GM18873 (cell line): ENCODE data around the gene PTPRN2.

Experiments used
- ATAC-seq: cut with Tn5 transposase; IDR thresholded peaks from one replicate; pipeline ENCODE4 v1.9.1; 2021; ENCODE audit warnings: mild to moderate bottlenecking, moderate library complexity, moderate number of reproducible peaks; ENCODE audit not compliant: unreplicated experiment, low FRiP score

The PTPRN2 gene

DNA sequence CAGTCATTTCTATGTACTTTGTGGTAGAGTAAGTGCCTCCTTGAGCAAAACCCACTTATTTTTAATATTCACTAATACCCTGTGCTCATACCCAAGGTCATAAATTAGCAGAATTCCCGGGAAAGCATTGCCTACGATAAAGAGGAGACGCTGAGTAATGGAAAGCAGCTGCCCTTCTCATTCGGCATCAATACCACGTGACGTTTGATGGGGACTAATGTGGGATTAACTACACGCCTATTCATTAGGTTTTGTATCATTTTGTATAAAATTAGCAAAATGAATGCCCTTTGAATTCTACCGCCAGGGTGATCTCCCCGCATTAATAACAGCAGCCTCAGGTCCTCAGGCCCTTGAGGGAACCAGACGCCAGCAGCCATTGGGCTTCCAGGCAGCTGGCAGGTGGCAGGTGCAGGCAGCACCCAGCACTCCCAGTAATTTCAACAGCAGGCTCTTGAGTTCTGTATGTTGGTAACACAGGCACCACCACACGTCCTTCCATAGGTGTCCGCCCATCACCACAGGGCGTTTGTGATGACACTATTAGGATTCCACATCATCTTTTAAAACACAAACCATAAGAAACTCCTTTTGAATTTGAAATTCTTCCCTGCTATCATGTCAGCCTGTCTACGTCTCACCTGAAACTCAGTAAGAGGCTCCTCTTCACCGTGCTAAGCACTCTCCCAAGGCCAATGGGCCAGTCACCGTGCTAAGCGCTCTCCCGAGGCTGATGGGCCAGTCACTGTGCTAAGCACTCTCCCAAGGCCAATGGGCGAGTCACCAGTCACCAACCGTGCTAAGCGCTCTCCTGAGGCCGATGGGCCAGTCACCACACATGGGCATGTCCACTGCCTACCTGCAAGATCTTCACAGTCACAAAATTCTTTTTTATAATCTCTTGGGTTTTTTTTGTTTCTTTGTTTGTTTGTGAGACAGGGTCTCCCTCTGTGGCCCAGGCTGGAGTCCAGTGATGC, 509.4 kb downstream of the PTPRN2 start:
- ATAC-seq, result no peak

GRCh38 chr7:158077151-158077840, 510.3 kb downstream of the PTPRN2 start:
- no peak for ATAC-seq

GRCh38 chr7:158076656-158077055, 511.0 kb downstream of the PTPRN2 start:
- ATAC-seq, result no peak

- ATAC-seq, result no peak
These were observed 511.4 kb downstream of the PTPRN2 start for GRCh38 chr7:158076215-158076614.

GRCh38 chr7:158075633-158076001, 512.0 kb downstream of the PTPRN2 start:
- ATAC-seq, result no peak

GRCh38 chr7:158074896-158075632, 512.6 kb downstream of the PTPRN2 start:
- no peak for ATAC-seq

GRCh38 chr7:158073845-158074840, 513.5 kb downstream of the PTPRN2 start:
- ATAC-seq, result no peak

- ATAC-seq, result no peak
These were observed 514.5 kb downstream of the PTPRN2 start for GRCh38 chr7:158072991-158073730.

DNA sequence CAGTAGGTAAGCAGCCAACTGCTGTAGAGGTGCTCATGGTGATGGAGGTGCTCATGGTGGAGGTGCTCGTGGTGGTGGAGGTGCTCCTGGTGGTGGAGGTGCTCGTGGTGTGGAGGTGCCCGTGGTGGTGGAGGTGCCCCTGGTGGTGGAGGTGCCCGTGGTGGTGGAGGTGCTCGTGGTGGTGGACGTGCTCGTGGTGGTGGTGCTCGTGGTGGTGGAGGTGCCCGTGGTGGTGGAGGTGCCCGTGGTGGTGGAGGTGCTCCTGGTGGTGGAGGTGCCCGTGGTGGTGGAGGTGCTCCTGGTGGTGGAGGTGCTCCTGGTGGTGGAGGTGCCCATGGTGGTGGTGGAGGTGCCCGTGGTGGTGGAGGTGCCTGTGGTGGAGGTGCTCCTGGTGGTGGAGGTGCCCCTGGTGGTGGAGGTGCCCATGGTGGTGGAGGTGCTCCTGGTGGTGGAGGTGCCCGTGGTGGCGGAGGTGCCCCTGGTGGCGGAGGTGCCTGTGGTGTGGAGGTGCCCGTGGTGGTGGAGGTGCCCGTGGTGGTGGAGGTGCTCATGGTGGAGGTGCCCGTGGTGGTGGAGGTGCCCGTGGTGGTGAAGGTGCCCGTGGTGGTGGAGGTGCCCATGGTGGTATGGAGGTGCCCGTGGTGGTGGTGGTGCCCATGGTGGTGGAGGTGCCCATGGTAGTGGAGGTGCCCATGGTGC, 517.3 kb downstream of the PTPRN2 start:
- no peak for ATAC-seq

DNA sequence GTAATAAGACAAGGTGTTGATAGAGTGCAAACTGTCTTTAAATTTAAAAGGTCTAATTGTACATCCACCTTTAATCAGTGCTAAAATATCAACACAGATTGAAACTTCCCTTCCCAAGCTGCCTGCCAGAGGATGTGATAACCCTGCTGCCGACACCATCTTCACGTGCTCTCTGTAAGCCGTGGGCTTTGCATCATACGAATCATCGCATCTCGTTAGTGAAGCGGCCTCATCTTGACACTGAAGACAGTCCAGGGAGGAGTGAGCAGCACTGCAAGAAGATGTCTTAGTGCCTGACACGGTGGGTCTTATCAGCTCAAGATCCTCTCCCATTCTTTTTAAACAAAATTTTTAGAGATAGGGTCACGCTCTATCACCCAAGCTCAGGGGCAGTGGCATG, 518.8 kb downstream of the PTPRN2 start:
- no peak for ATAC-seq

GRCh38 chr7:158067931-158068482, 519.6 kb downstream of the PTPRN2 start:
- ATAC-seq, result no peak

GRCh38 chr7:158067219-158067930, 520.2 kb downstream of the PTPRN2 start:
- no peak for ATAC-seq

DNA sequence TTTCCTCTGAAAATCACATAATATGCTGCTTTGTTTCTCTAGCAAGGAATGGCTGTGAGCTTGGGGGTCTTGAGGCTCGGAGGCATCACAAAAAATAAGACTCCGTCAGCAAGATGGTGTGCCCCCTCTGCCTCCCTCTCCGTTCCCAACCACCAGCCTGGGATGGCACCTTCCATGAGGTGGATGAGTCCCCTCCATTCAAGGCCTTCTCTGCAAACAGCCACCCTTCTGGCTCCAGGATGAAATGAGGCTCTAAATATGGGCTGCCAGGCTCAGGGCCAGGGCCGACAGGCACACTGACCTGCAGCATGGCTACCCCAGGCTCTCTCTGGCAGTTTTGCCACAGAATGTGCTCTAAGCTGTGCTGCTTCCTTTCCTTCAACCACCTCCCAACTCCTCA, 521.5 kb downstream of the PTPRN2 start:
- no peak for ATAC-seq

DNA sequence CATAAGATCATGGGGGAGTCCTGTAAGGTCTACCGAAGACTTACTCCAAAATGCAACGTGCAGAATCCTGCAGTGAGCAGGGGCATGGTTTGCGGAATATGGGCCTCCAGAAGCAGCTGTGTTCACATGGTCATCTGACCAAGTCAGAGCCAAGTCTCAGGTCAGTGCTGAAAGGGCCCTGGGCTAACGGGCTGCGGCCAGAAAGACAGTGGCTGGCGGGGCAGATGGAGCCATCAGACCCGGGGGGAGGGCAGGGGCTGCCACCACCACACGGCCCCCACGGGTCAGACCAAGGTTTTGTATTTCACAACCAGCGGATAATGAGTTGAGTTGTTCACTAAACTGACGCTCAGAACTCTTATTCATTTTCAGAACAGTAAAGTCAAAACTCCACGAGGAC, 522.3 kb downstream of the PTPRN2 start:
- ATAC-seq, result no peak

GRCh38 chr7:158064631-158065030, 523.0 kb downstream of the PTPRN2 start:
- ATAC-seq, result no peak

DNA sequence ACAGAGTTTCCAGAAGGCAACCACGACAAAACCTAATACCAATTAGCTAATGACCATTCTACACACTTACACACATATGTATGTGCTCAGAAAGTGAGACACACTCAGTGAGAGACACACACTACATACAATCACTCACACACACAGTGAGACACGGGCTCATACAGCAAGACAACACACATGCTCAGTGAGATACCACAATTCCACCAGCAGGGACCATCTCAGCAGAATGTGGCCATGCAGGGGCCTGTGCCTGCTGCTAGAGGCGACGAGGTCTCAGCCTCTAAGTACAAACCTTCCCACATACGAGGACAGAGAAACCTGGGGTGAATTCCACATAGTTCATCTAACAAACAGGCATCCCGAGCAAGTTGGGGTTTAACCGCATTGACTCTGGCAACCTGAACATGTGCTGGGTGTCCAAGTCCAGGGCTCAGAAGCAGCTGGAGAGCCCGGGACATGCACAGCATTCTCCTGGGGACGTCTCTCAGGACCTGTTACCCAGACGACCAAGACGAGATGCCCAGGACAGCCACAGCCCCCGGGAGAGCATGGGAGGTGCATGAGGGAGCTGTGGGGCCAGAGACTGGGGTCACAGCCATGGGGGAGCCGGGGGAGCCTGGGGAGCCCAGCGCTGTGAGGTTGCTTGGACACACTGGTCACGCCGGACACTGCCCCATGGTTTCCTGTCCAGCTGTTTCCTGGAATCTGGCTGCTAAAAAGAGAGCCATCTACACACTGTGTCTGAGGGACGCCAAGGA, 523.6 kb downstream of the PTPRN2 start:
- ATAC-seq, result no peak

GRCh38 chr7:158062661-158063060, 525.0 kb downstream of the PTPRN2 start:
- ATAC-seq, result no peak
